ENCODE results near the gene ABHD2. TPM values are rescaled to one million over a fixed set of nuclear protein-coding genes. Genes with fewer than 3 reads are reported as not detected.

Gene ABHD2
- total and polyA plus RNA-seq, 2 donors (not counting 1 experiment from before 2014, with no cell fraction given), result 39.5 to 84.9 TPM

GRCh38 chr15:89243046-89243690, 154.9 kb downstream of the ABHD2 start:
- DNase-seq (ENCODE audit: low read depth in 2 of 2), result peak in 1 of 2 donors; percentile 54
- H3K9ac ChIP-seq (ENCODE audit: insufficient read depth, low read length), result peak overlapping the region; percentile 57
- H3K4me2 ChIP-seq (ENCODE audit: extremely low read depth, insufficient read depth, low read length), result peak overlapping the region; percentile 82
- peaks cover 3% of the 10 kb centered on the region for H3K4me1 ChIP-seq (ENCODE audit: control insufficient read depth, extremely low read depth, insufficient read depth, low read length)
- H3K9me3 ChIP-seq (ENCODE audit: control insufficient read depth, insufficient read depth, low read depth, low read length), result no peaks in the 10 kb centered on the region
- H2AFZ ChIP-seq (ENCODE audit: low read length), result peak overlapping the region; percentile 91
- H3K4me3 ChIP-seq (replicated peaks in 1 of 4; ENCODE audit: control extremely low read depth in 1 of 4, insufficient read depth in 1 of 4, low read depth in 3 of 4, low read length in 4 of 4), result peak overlapping the region; percentile 62 to 95 (median 86)
- no peaks in the 10 kb centered on the region for H4K20me1 ChIP-seq (ENCODE audit: control insufficient read depth, extremely low read depth, insufficient read depth, low read length)
- peaks cover 16% of the 10 kb centered on the region for H3K79me2 ChIP-seq (ENCODE audit: control insufficient read depth, insufficient read depth, low read length)
- H3K27ac ChIP-seq (ENCODE audit: insufficient read depth, low read length), result peak overlapping the region; percentile 46
- H3K27me3 ChIP-seq (ENCODE audit: control insufficient read depth, insufficient read depth, low read length), result peaks cover 2% of the 10 kb centered on the region
- no peaks in the 10 kb centered on the region for H3K36me3 ChIP-seq (ENCODE audit: control insufficient read depth, insufficient read depth, low read length)
- TF ChIP-seq EZH2 (IDR thresholded peaks at IDR 0.05; ENCODE audit: low read length, missing control alignments), result no peak
- TF ChIP-seq, protein P1, sequence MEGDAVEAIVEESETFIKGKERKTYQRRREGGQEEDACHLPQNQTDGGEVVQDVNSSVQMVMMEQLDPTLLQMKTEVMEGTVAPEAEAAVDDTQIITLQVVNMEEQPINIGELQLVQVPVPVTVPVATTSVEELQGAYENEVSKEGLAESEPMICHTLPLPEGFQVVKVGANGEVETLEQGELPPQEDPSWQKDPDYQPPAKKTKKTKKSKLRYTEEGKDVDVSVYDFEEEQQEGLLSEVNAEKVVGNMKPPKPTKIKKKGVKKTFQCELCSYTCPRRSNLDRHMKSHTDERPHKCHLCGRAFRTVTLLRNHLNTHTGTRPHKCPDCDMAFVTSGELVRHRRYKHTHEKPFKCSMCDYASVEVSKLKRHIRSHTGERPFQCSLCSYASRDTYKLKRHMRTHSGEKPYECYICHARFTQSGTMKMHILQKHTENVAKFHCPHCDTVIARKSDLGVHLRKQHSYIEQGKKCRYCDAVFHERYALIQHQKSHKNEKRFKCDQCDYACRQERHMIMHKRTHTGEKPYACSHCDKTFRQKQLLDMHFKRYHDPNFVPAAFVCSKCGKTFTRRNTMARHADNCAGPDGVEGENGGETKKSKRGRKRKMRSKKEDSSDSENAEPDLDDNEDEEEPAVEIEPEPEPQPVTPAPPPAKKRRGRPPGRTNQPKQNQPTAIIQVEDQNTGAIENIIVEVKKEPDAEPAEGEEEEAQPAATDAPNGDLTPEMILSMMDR (conservative IDR thresholded peaks at IDR 0.05 in 1 of 2, IDR thresholded peaks at IDR 0.05 in 1 of 2; ENCODE audit: low read depth in 1 of 2, low read length in 2 of 2), result no peak

- Histone ChIP-seq H3K9me3 (ENCODE audit: control insufficient read depth, insufficient read depth, low read depth, low read length) (no peaks in the 10 kb centered on the region), H3K27me3 (ENCODE audit: control insufficient read depth, insufficient read depth, low read length) (peaks cover 2% of the 10 kb centered on the region), H3K4me1 (ENCODE audit: control insufficient read depth, extremely low read depth, insufficient read depth, low read length) (peaks cover 3% of the 10 kb centered on the region), H3K4me2 (ENCODE audit: extremely low read depth, insufficient read depth, low read length) (peak within 1 kb of the TSS; percentile 83), H3K36me3 (ENCODE audit: control insufficient read depth, insufficient read depth, low read length) (no peaks in the 10 kb centered on the region), H2AFZ (ENCODE audit: low read length) (peak within 1 kb of the TSS; percentile 91), H3K27ac (ENCODE audit: insufficient read depth, low read length) (peak within 1 kb of the TSS; percentile 46), H4K20me1 (ENCODE audit: control insufficient read depth, extremely low read depth, insufficient read depth, low read length) (no peaks in the 10 kb centered on the region), H3K79me2 (ENCODE audit: control insufficient read depth, insufficient read depth, low read length) (peaks cover 16% of the 10 kb centered on the region), H3K9ac (ENCODE audit: insufficient read depth, low read length) (peak within 1 kb of the TSS; percentile 57), H3K4me3 (replicated peaks in 1 of 4; ENCODE audit: control extremely low read depth in 1 of 4, insufficient read depth in 1 of 4, low read depth in 3 of 4, low read length in 4 of 4) (peak within 1 kb of the TSS; percentile 62 to 95 (median 86))
- TF ChIP-seq, protein P1 (conservative IDR thresholded peaks at IDR 0.05 in 1 of 2, IDR thresholded peaks at IDR 0.05 in 1 of 2; ENCODE audit: low read depth in 1 of 2, low read length in 2 of 2), result peak; percentile 22 to 37
- no peak for TF ChIP-seq EZH2 (IDR thresholded peaks at IDR 0.05; ENCODE audit: low read length, missing control alignments)
- DNase-seq (ENCODE audit: low read depth in 2 of 2), result peak; percentile 92
These were observed 155.7 kb downstream of the ABHD2 start, which contains the start of gene FANCI for GRCh38 chr15:89243691-89244573. Gene FANCI (plus strand): TSS chr15:89243979. CDS start chr15:89247648, 3,669 bp downstream.

DNA sequence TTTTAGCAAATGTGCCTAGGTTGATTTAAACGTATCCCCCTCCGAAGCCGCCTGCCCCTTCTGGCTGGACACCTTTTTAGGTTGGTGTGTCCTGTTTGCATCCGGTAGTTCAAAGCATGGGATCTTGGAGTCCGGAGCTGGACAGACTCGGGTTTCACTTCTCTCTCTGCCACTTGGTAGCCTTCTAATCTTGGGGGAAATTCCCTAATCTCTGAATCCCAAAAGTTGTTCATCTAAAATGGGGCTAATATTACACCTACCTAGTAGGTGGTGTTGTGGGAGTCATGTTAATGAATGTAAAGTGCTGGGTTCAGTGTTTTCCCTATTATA, 156.3 kb downstream of the ABHD2 start:
- no peak for TF ChIP-seq EZH2 (IDR thresholded peaks at IDR 0.05; ENCODE audit: low read length, missing control alignments)
- TF ChIP-seq, protein P1 (conservative IDR thresholded peaks at IDR 0.05 in 1 of 2, IDR thresholded peaks at IDR 0.05 in 1 of 2; ENCODE audit: low read depth in 1 of 2, low read length in 2 of 2), result no peak
- Histone ChIP-seq H3K79me2 (ENCODE audit: control insufficient read depth, insufficient read depth, low read length) (peaks cover 16% of the 10 kb centered on the region), H3K27me3 (ENCODE audit: control insufficient read depth, insufficient read depth, low read length) (peaks cover 2% of the 10 kb centered on the region), H3K36me3 (ENCODE audit: control insufficient read depth, insufficient read depth, low read length) (no peaks in the 10 kb centered on the region), H3K4me1 (ENCODE audit: control insufficient read depth, extremely low read depth, insufficient read depth, low read length) (peaks cover 3% of the 10 kb centered on the region), H3K9me3 (ENCODE audit: control insufficient read depth, insufficient read depth, low read depth, low read length) (no peaks in the 10 kb centered on the region), H3K4me3 (replicated peaks in 1 of 4; ENCODE audit: control extremely low read depth in 1 of 4, insufficient read depth in 1 of 4, low read depth in 3 of 4, low read length in 4 of 4) (peak overlapping the region; percentile 62 to 95 (median 86)), H3K9ac (ENCODE audit: insufficient read depth, low read length) (peak overlapping the region; percentile 46), H3K4me2 (ENCODE audit: extremely low read depth, insufficient read depth, low read length) (peak overlapping the region; percentile 83), H2AFZ (ENCODE audit: low read length) (peak overlapping the region; percentile 75), H3K27ac (ENCODE audit: insufficient read depth, low read length) (peak overlapping the region; percentile 46), H4K20me1 (ENCODE audit: control insufficient read depth, extremely low read depth, insufficient read depth, low read length) (no peaks in the 10 kb centered on the region)
- DNase-seq (ENCODE audit: low read depth in 2 of 2), result peak in 1 of 2 donors; percentile 17

Data from fibroblast of lung (primary cell).